GM18520 (cell line): ENCODE results near the gene GLIS2.

ENCODE experiments used
- ATAC-seq: cut with Tn5 transposase; IDR thresholded peaks from one replicate; pipeline ENCODE4 v1.9.1; 2021; ENCODE audit not compliant: unreplicated experiment

GLIS2 gene

DNA sequence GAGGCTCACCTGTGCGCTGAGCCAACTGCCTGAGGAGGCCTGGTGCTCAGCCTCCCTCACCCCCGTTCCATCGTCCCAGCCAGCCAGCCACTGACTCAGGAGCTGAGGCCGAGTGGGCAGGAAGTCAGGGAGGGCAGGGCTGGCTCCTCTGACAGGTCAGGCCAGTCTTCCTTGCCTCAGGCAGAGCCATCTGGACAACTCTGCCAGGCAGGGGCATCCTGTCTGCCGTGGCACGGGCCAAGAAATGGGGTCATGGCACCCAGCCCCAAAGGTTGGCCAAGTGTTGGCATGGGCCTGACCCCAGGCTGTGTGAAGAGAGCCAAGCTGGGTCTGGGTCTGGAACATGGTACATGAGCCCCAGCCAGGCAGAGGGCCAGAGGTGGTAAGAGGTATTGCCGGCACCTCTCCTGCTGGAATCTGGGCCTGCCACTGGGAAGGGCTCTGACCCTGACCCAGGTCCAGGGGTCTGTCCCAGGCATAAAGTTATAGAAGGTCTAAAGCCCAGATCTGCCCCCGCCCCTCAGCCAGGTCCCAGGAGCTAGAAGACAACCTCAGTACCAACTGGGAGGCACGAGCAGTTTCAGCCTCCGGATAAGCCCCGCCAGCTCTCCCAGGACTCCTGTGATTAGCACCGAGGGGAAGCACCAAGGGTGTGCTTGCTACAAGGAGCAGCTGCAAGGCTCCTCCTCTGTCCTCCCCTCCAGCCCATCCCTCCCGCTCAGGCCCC, 53.3 kb downstream of the GLIS2 start:
- ATAC-seq: no peak

DNA sequence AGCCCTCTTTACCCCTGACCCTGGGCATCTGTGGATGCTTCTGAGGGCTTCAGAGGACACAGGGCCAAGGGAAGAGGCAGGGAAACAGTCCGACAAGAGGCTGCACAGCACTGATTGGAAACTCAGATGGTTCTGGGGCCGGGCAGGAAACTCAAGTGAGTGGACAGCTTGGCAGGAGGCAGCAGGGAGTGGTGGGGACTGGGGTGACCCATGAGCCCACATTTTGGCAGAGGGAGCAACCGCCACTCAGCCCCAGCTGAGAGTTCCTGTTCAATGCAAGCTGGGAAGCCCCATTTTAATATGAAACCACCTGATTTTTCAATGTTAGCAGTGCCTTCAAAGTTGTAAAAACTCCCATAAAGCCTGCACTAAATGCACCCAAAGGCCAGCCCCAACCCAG, 54.3 kb downstream of the GLIS2 start:
- no peak for ATAC-seq

DNA sequence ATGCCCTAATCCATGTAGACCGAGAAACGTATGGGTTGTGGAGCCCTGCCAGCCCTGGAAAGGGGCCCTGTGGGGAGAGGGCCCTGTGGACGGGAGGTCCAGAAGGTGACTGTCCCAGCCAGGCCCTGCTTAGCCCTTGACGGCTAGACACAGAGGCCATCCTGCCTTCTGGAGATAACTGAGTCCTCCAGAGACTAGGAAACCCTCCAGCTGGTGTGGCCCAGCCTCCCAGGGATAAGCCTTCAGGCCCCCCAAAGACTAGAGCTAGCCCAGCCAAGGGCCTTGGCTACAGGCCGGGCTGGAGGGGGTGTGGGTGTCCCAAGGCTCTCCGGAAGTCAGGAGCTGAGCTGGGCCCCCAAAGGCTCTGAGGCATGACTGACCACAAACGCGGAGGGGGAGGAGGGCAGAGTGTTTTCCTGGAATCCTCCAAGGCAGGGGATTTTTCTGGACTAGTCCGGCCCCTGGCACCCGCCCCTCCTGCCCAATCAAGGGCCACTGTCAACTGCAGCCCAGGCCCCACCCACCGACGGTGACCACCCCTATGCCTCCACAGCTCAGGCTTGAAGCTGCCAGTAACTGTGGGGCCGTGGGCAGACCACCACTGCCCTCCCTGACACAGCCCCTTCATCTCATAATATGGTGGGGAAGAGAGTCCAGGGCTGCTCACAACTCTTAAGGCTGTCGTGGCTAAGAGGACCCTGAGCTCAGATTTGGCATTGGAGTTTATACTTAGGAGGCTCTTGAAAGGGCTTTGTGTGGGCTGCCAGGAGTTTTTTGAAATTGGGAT, 54.9 kb downstream of the GLIS2 start:
- ATAC-seq: no peak

DNA sequence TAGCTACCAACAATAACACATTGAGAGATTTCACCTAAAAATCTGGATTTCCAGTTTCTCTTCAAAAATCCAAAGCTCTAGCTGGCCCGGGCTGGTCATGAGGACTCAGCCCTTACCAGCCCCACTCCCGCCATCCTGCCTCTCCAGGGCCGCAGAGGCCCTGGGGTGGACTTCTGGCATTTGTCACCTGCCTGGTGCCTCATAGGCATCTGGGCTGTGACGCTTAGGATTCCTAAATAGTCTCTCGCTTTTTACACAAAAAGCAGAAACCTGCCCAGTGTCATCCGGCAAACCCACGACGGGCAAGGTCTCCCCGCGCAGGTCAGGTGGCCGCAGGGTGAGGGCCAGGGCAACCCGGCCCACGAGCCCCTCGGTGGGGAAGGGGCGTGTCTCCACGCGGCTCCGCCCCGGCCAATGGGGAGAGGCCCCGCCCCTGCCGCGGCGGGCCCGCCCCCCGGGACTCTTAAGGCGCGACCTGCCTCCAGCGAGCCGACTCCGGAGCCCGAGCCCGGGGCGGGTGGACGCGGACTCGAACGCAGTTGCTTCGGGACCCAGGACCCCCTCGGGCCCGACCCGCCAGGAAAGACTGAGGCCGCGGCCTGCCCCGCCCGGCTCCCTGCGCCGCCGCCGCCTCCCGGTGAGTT, 55.6 kb downstream of the GLIS2 start, which contains the start of gene VASN:
Gene VASN, plus strand, starts transcription at position 492 of the 644 bp plus-strand sequence. CDS start 9,030 bp downstream, outside the sequence.
- no peak for ATAC-seq

DNA sequence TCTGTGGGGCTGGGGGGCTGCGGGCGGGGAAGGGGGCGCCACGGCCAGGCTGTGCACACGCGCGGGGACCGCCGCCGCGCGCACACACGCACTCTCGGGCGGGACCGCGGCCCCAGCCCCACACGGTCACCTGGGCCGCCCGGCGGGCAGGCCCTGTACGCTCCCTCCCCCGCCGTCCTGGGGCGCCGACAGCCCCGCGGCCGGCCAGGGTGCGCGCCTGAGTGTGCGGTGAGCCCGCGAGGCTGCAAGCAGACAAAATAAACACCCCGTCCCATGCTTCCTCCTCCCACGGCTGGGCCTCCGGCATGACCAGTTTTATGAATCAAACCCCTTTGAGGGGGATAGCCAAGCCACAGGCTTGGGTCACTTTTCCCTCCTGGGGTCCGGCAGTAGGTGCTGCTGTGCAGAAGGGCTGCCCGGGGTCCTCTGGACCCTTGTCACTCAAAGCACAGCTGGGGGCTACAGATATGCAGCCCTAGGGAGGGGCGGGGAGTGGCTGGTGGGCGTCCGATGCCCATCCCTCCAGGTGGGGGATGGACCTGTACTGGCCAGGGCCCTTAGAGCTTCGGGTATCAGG, 56.2 kb downstream of the GLIS2 start:
- no peak for ATAC-seq

DNA sequence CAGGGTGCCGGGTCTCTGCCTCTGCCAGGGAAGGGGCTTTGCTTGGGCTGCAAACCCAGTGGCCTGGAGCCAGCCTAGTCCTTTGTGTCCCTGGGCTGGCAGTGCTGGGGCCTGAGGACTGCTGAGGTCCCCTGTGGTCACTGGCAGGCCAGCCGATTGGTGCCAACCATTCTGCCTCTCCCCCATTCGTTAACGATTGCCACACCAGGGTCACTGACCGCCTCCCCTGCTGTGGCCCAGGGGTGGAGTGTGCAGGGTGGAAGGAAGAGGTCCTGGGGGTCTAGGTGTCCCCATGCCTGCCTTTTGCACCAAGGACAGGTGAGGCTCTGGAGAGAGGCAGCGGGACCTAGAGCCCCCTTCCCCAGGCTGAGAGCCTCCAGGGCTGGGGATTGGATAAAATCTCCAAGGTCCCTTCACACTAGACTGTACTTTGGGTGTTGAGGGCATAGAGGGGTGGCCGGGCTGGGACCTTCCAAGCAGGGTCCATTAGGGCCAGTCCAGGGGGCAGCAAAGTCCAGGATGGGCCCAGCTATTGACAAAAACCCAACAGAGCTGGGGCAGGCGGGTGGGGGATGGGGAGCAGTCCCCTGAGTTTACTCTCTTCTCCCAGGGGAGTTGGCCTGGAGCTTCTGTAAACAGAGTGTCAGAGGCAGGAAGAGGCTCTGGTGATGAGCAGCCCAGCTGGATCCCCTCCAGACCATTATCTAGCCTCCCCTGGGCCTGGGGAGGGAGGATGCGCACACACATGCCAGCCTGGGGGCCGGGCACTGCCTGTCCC, 56.9 kb downstream of the GLIS2 start:
- no peak for ATAC-seq

DNA sequence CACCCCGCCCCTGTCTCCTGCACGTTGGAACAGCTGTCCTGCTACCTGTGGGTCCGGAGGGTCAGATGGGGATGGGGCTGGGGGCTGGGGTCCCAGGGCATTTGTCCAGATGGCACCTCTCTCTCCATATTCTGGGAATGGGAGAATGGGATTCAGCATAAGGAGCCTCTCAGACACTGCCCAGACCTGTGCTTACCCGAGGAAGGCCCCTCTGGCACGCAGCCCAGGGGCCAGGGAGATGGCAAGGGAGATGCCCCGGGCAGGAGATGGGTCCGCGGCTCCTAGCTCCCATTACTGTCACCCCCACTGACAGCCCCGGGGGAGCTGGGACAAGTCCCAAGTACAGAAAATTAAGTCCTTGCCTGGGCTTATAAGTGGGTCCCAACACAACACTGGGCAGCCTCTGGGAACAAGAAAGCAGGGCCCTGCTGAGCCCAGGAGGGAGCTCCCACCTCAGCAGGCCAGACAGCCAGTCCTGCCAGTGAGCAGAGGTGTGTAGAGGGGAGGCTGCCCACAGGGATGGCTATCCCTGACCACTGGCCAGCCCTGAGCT, 57.6 kb downstream of the GLIS2 start:
- ATAC-seq: no peak

DNA sequence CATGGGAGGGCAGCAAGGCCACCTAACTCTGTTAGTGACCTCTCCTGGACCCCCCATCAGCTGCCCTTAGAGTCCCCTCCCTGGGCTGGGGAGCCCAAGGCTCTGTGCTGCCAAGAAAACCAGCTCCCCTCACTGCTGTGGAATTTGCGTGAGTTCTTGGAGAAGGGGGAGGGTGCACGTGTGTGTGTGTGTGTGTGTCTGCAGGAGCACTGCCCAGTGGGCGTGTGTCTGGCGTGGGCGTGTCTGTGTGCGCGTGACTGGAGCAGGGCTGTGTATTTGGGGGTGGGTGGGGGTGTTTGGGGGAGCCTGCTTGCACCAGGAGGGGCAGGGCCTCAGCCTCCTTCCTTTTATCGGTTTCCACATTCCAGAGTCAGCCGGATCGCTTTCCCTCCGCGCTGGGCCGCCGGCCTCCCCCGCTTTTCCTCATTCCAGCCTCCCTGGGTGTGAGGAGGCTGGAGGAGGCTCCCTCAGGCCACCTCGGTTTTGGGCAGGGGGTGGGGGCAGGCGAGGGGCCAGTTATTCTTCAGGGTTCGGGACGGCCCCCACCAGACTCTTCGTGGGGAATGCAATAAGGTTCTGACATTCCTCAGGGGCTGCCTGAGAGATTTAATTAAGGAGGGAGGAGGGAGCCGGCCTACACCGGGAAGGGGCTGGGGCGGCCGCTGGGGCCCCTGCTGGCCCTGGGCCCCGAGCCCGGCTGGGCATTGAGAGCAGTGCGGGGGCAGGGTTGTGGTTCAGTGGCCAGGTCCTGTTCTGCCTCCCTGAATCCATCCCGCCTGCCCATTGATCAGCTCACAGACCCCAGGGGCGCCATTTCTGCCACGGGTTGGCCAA, 58.3 kb downstream of the GLIS2 start:
- no peak for ATAC-seq

DNA sequence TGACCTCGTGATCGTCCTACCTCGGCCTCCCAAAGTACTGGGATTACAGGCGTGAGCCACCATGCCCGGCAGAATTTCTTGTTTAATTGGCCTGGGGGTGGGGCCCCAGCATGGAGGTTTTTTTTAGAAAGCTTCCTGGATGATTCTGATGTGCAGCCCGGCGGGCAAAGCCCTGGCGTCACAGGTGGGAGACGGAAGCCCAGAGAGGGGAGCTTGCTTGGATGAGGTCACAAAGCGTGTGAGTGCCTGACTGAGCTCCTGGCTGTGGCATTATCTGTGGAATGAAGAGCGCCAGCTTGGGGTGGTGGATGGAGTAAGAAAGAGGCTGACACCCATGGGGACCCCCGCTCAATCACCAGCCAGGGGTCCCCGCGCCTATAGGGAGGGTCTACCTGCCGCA, 59.9 kb downstream of the GLIS2 start:
- ATAC-seq: no peak

DNA sequence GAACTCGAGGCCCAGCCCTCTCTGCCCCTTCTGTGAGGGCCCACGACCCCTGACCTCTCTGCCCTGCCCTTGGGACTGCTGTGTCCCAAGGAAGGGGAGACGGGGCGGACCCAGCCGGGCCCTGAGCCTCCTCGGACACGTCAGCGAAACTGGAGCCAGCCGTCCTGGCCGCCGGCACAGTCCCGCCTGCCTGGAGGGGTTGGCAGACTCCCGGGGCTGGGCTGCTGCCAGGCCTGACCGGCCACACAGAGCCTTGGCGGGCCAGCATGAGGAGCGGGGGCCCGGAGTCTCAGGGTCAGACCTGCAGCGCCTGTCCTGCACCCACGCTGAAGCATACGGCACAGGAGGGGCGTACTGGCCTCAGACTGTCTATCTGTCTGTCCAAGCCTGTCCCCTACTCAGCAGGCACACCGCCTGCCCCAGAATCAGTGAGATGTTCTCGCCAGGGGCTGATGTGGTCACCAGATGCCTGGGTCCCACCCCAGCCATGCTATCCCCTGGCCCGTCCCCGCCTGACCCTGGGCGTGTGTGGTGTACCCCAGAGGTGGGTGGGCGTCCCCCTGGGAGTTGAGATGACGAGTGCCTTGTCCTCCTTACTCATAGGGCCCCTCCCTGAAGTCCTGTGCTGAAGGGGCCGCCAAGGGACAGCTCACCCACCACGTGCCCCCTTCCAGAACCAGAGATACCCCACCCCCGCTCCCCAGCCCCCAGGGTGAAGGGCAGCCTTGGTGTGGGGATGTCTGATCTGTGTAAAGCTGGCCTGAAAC, 60.4 kb downstream of the GLIS2 start:
- ATAC-seq: no peak

DNA sequence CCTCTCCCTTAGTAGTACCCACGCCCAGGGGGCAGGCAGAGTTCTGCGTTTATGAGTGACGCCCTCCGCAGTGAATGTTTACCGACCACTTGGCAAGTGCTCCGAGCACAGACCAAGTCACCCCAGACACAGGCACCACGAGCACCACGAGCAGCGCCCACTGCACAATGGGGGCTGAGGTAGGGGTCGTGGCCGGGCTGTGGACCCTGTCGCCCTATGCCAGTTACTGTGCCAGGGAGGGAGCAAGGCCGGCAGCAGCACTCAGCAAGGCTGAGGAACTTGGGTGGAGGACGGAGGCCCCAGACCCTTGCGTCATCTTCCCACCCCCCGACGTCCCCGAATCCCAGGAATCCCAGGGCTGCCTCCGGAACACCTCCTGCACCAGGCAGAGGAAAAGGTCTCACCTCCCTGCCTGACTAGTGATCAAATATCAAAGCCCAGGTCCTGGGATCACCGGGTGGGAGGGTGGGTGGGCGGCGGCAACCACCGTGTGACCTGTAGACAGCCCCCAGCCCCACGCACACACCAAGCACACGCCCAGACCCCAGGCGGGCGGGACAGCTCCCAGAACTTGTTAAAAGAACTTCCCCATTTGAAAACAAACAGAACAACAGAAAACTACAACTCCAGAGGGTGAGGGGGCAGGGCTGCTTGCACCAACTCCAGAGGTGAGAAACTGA, 61.2 kb downstream of the GLIS2 start:
- no peak for ATAC-seq

DNA sequence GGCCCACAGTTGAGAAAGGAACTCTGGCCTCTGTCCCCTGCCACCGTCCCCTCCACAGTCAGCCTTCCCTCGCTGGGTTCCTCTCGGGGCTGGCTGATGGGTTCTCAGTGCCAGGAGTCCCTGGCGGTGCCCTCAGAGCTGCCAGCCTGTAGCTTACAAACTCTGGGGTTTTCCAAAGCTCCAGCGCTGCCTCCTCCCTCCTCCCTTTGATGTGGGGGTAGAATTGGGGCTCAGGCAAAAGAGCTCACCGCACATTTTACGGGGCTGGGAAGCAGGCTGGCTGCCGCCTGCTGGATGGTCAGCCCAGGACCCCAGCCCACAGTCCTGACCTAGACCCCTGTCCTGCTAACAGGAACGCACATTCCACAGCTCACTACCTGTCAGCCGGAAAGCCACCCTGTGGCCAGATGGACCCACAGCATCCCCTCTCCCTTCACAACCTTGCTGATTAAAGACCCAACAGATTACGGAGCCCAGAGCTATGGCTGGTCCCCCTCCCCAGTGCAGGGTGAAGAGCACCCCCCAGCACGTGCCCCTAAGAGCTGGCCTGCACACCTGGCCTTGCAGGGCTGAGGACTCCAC, 61.8 kb downstream of the GLIS2 start:
- ATAC-seq: no peak

DNA sequence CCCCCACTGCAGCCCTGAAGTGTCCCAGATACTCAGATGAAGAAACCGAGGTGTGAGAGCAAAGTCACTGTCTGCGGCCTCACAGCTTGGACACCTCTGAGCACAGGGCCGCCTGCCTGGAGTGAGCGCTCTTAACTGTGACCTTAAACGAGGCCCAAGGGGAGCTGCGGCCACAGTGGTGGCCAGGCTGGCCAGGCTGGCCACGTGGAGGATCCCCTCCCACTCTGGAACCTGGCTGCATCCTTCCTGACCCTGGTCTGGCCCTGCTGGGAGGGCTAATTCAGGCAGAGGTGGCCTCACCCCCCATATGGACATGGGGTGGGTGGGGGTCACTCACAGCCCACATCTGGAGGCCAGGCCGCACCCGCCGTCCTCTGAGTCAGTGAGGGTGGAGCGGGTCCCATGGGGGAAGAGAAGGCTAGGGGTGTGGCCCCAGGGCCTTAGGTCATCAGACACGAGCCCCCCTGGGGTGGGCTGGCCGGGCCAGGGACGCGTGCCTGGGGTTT, 62.3 kb downstream of the GLIS2 start:
- no peak for ATAC-seq

DNA sequence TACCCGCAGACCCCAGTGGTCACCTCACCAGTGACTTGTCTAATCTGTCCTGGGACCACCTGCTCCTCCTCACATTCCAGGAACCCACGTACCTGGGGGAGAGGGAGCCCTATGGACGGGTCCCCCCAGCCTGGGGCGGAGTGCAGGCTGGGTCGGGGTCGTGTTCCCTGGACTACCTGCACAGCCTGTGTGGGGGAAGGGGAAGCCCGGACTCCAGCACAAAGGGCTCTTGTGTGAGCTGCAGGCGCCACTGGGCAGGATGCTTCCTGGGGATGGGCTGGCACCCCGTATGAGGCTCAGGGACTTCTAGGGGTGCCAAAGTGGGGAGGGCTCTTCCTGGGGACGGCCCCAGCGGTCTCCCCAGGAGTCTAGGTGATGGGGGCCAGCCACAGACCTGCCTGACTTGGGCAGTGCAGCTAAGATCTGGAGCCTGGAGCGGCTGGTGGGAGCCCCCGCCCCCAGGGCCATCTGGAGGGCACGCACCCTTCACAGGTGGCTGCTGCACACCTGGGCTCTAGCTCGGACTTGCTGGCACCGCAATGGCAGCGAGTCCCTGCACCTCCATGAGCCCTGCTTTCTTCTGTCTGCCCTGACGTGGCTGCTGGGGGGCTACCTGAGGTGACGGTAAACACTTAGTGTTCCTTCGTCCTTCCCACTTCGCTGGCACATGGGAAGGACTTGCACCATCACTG, 63.3 kb downstream of the GLIS2 start:
- ATAC-seq: no peak

DNA sequence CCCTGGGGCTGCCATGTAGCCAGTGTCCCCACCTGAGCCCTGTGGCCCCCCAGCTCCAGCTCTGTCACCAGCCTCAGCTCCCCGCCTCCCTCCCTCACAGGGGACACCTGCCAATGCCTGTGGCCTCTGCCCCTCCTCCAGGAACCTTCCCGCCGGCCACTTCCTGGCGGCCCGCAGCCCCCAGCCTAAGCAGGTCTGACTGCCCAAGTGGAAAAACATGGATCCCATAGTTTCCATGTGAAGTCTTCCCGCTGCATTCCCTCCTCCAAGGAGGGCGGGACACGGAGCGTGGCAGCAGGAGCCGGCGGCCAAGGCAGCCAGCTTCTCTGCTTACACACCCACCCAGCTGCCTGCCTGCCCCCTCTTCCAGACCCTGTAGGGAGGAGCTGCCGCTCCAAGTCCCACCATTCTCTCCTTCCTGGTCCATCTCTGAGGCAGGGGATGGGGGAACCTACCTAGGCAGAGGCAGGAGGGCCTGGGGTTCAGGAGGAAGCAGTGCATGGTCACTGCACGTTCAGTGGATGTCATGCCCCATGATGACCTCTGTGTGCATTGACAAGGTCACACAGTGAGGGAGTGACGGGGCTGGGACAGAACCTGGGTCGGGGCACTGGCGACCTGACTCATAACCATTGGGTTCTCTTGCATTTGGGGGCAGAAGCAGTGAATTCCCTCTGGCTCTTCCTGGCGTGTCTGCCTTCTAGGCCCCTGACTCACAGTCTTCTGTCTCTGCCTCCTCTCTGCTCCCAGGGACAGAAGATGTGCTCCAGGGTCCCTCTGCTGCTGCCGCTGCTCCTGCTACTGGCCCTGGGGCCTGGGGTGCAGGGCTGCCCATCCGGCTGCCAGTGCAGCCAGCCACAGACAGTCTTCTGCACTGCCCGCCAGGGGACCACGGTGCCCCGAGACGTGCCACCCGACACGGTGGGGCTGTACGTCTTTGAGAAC, 64.5 kb downstream of the GLIS2 start:
- no peak for ATAC-seq
